KOPT-K1 (cell line): ENCODE results near the gene AKAP13.
A peak's percentile ranks its signal among the peaks of the same experiment; 100 is the strongest.

Experiments
- H3K27ac ChIP-seq: fragments of 200-600 bp; sonication (generic); 2 replicates; pipeline ENCODE4 v1.5.1; 2016; ENCODE audit warnings: antibody characterized with exemption, mild to moderate bottlenecking, low read depth, low read length; ENCODE audit not compliant: poor library complexity, severe bottlenecking
- H3K36me3 ChIP-seq: fragments of 200-600 bp; sonication (generic); 2 replicates; pipeline ENCODE4 v1.5.1; 2017; ENCODE audit warnings: antibody characterized with exemption, mild to moderate bottlenecking, low read length, moderate library complexity; ENCODE audit not compliant: insufficient read depth
- H3K9me3 ChIP-seq: fragments of 200-600 bp; sonication (generic); 2 replicates; pipeline ENCODE4 v1.5.1; 2017; ENCODE audit warnings: antibody characterized with exemption, low read length, mild to moderate bottlenecking; ENCODE audit not compliant: insufficient read depth, poor library complexity, severe bottlenecking

The AKAP13 gene

GRCh38 chr15:85700767-85701166 lies 320.4 kb downstream of the AKAP13 start:
- Histone ChIP-seq H3K27ac (no peak overlapping the region), H3K9me3 (no peaks in the 10 kb centered on the region), H3K36me3 (peaks cover 26% of the 10 kb centered on the region)

GRCh38 chr15:85702321-85703101 lies 322.1 kb downstream of the AKAP13 start:
- peak overlapping the region; percentile 58 for H3K27ac ChIP-seq
- no peaks in the 10 kb centered on the region for H3K9me3 ChIP-seq
- H3K36me3 ChIP-seq: peaks cover 15% of the 10 kb centered on the region; the same call in 1 of the 2 replicates

GRCh38 chr15:85704066-85704465 lies 323.7 kb downstream of the AKAP13 start:
- Histone ChIP-seq H3K36me3 (peaks cover 22% of the 10 kb centered on the region), H3K27ac (peak overlapping the region; percentile 46), H3K9me3 (no peaks in the 10 kb centered on the region)

- Histone ChIP-seq H3K36me3 (peaks cover 14% of the 10 kb centered on the region), H3K9me3 (no peaks in the 10 kb centered on the region), H3K27ac (peak overlapping the region; percentile 46)
These were observed 324.5 kb downstream of the AKAP13 start for GRCh38 chr15:85704720-85705429.

GRCh38 chr15:85706779-85707518 lies 326.5 kb downstream of the AKAP13 start:
- Histone ChIP-seq H3K27ac (peak overlapping the region; percentile 90), H3K36me3 (peaks cover 28% of the 10 kb centered on the region), H3K9me3 (no peaks in the 10 kb centered on the region)

- Histone ChIP-seq H3K36me3 (peaks cover 36% of the 10 kb centered on the region), H3K27ac (peak overlapping the region; percentile 90), H3K9me3 (no peaks in the 10 kb centered on the region)
These were observed 327.3 kb downstream of the AKAP13 start for GRCh38 chr15:85707519-85708338.

GRCh38 chr15:85708402-85708941 lies 328.1 kb downstream of the AKAP13 start:
- Histone ChIP-seq H3K9me3 (no peaks in the 10 kb centered on the region), H3K27ac (peak overlapping the region; percentile 90), H3K36me3 (peaks cover 37% of the 10 kb centered on the region)

- Histone ChIP-seq H3K9me3 (no peaks in the 10 kb centered on the region), H3K36me3 (peaks cover 43% of the 10 kb centered on the region), H3K27ac (no peak overlapping the region)
These were observed 328.8 kb downstream of the AKAP13 start for GRCh38 chr15:85709250-85709649.

GRCh38 chr15:85710340-85710842 lies 330.0 kb downstream of the AKAP13 start:
- Histone ChIP-seq H3K9me3 (no peaks in the 10 kb centered on the region), H3K36me3 (peaks cover 54% of the 10 kb centered on the region), H3K27ac (no peak overlapping the region)

- Histone ChIP-seq H3K27ac (no peak overlapping the region), H3K36me3 (peaks cover 67% of the 10 kb centered on the region), H3K9me3 (no peaks in the 10 kb centered on the region)
These were observed 331.3 kb downstream of the AKAP13 start for GRCh38 chr15:85711580-85712192.

- Histone ChIP-seq H3K36me3 (peaks cover 91% of the 10 kb centered on the region), H3K9me3 (no peaks in the 10 kb centered on the region), H3K27ac (no peak overlapping the region)
These were observed 335.9 kb downstream of the AKAP13 start for GRCh38 chr15:85716261-85716660.

GRCh38 chr15:85717212-85717611 lies 336.8 kb downstream of the AKAP13 start:
- Histone ChIP-seq H3K36me3 (peaks cover 91% of the 10 kb centered on the region), H3K9me3 (no peaks in the 10 kb centered on the region), H3K27ac (no peak overlapping the region)

GRCh38 chr15:85718271-85718971 lies 338.0 kb downstream of the AKAP13 start:
- H3K27ac ChIP-seq: no peak overlapping the region
- H3K9me3 ChIP-seq: no peaks in the 10 kb centered on the region
- peaks cover 96% of the 10 kb centered on the region for H3K36me3 ChIP-seq
